NT2/D1 (cell line): Measurements from ENCODE around the gene STON1.

Experiments used
- SUZ12 ChIP-seq: IDR thresholded peaks from 2 replicates; pipeline ENCODE4 v1.6.1; 2011; ENCODE audit not compliant: insufficient read length, insufficient read depth; ENCODE audit errors: extremely low read depth
- YY1 ChIP-seq: IDR thresholded peaks from 2 replicates; pipeline ENCODE4 v1.6.1; 2011; ENCODE audit not compliant: insufficient read length, insufficient read depth
- ZNF274 ChIP-seq: IDR thresholded peaks from 2 replicates; pipeline ENCODE4 v1.6.1; 2011; ENCODE audit warnings: mild to moderate bottlenecking, low read depth, low read length

GRCh38 chr2:48620604-48621003 is 90.7 kb downstream of the STON1 start:
- TF ChIP-seq SUZ12 (no peak), YY1 (no peak), ZNF274 (no peak)
